H1 (cell line): Measurements from ENCODE around the gene REPIN1. TPM values are rescaled to one million over a fixed set of nuclear protein-coding genes. Genes with fewer than 3 reads are reported as not detected.

Experiments
- CTCF ChIA-PET: fragments of 300-600 bp; sonication (Branson Sonifier 250); formaldehyde crosslinking; loops from one replicate; lab custom pipeline; 2021; ENCODE audit not compliant: partially characterized antibody; lab: Charles Lee
- POLR2A ChIA-PET: fragments of 300-600 bp; sonication (Branson Sonifier 250); formaldehyde crosslinking; loops from one replicate; lab custom pipeline; 2021; ENCODE audit warnings: inconsistent platforms; ENCODE audit not compliant: partially characterized antibody; lab: Charles Lee
- DNase-seq, 2 experiments: peaks; one replicate each; pipeline versions ENCODE4 v3.0.0 to v3.0.0-alpha.2; 2010 to 2022; ENCODE audit warnings: low spot score in 2 of 2, low read depth in 1 of 2, mixed read lengths in 1 of 2
- FAIRE-seq: peaks from 2 replicates; lab custom pipeline; 2011; peaks lifted over from hg19 to GRCh38; lab: Jason Lieb, UNC
- H2AFZ ChIP-seq: 2 replicates; pipeline ENCODE4 v1.8.1; 2012; ENCODE audit warnings: low read length, inconsistent platforms
- H2AK5ac ChIP-seq: 2 replicates; pipeline ENCODE4 v1.6.1; 2013; ENCODE audit warnings: low read depth, low read length
- H2BK120ac ChIP-seq: replicated peaks from 2 replicates; pipeline ENCODE3; 2013; ENCODE audit warnings: low read depth, low read length, inconsistent platforms
- H2BK12ac ChIP-seq: 2 replicates; pipeline ENCODE4 v1.6.1; 2013; ENCODE audit warnings: low read depth, low read length
- H2BK15ac ChIP-seq: 2 replicates; pipeline ENCODE4 v1.6.1; 2013; ENCODE audit warnings: low read length
- H2BK20ac ChIP-seq: 2 replicates; pipeline ENCODE4 v1.6.1; 2013; ENCODE audit warnings: low read length
- H2BK5ac ChIP-seq: 2 replicates; pipeline ENCODE4 v1.6.1; 2013; ENCODE audit warnings: low read depth, low read length
- H3K14ac ChIP-seq: 2 replicates; pipeline ENCODE4 v1.6.1; 2013; ENCODE audit warnings: inconsistent platforms; ENCODE audit not compliant: insufficient read length
- H3K18ac ChIP-seq: 2 replicates; pipeline ENCODE4 v1.6.1; 2013; ENCODE audit warnings: low read length; ENCODE audit errors: extremely low read depth
- H3K23ac ChIP-seq: 2 replicates; pipeline ENCODE4 v1.6.1; 2013; ENCODE audit warnings: inconsistent platforms; ENCODE audit not compliant: insufficient read length
- H3K23me2 ChIP-seq: 2 replicates; pipeline ENCODE4 v1.6.1; 2013; ENCODE audit warnings: low read depth, low read length
- H3K27ac ChIP-seq: 2 replicates; pipeline ENCODE4 v1.6.1; 2011; ENCODE audit warnings: low read depth, low read length, inconsistent platforms
- H3K27me3 ChIP-seq, 4 experiments: replicated peaks in 1 of 4; 1 replicate in 1 of 4; 2 replicates in 3 of 4; pipeline versions ENCODE4 v1.6.1 to v1.8.1; 2011 to 2013; ENCODE audit warnings: low read length in 3 of 4, mild to moderate bottlenecking in 3 of 4, inconsistent platforms in 2 of 4, mixed read lengths in 2 of 4, moderate library complexity in 1 of 4; ENCODE audit not compliant: control insufficient read depth in 3 of 4, insufficient read depth in 3 of 4; ENCODE audit errors: extremely low read depth in 1 of 4
- H3K36me3 ChIP-seq, 4 experiments: 2 replicates each; pipeline versions ENCODE4 v1.6.1 to v1.8.1; 2011 to 2013; ENCODE audit warnings: mild to moderate bottlenecking in 4 of 4, low read length in 3 of 4, moderate library complexity in 2 of 4, control low read depth in 1 of 4, inconsistent platforms in 1 of 4; ENCODE audit not compliant: insufficient read depth in 4 of 4, control insufficient read depth in 2 of 4
- H3K4ac ChIP-seq: replicated peaks from 2 replicates; pipeline ENCODE3; 2013; ENCODE audit warnings: low read length, low read depth, mixed read lengths, inconsistent platforms; ENCODE audit not compliant: insufficient read length
- H3K4me1 ChIP-seq, 4 experiments: replicated peaks in 1 of 4; 1 replicate in 1 of 4; 2 replicates in 3 of 4; pipeline versions ENCODE4 v1.6.1 to v1.8.1; 2011 to 2013; ENCODE audit warnings: low read length in 3 of 4, inconsistent platforms in 2 of 4, mixed read lengths in 1 of 4; ENCODE audit not compliant: insufficient read depth in 4 of 4, control insufficient read depth in 3 of 4
- H3K4me2 ChIP-seq, 2 experiments: 2 replicates each; pipeline versions ENCODE4 v1.6.1 to v1.8.1; 2011 to 2013; ENCODE audit warnings: low read depth in 2 of 2, low read length in 2 of 2, control low read depth in 1 of 2, inconsistent platforms in 1 of 2, mild to moderate bottlenecking in 1 of 2; ENCODE audit not compliant: insufficient read depth in 1 of 2
- H3K4me3 ChIP-seq, 4 experiments: fragments of 200-600, 300-600 bp in 1 of 4; sonication (generic), shearing (Covaris generic), sonication (Bioruptor Twin) in 1 of 4; 2 replicates each; pipeline versions ENCODE4 v1.5.1 to v1.8.1; 2011 to 2016; ENCODE audit warnings: low read length in 4 of 4, low read depth in 3 of 4, control low read depth in 2 of 4, inconsistent platforms in 2 of 4, mild to moderate bottlenecking in 2 of 4, mixed read lengths in 1 of 4, moderate library complexity in 1 of 4; ENCODE audit not compliant: insufficient read depth in 2 of 4; ENCODE audit errors: extremely low read depth in 1 of 4
- H3K56ac ChIP-seq: replicated peaks from 2 replicates; pipeline ENCODE3; 2013; ENCODE audit warnings: low read depth, mild to moderate bottlenecking, mixed read lengths, low read length, inconsistent platforms; ENCODE audit not compliant: insufficient read length
- H3K79me1 ChIP-seq: 2 replicates; pipeline ENCODE4 v1.6.1; 2013; ENCODE audit warnings: low read depth, low read length, control low read depth
- H3K79me2 ChIP-seq, 2 experiments: 2 replicates each; pipeline versions ENCODE4 v1.6.1 to v1.8.1; 2012 to 2013; ENCODE audit warnings: low read length in 2 of 2, mild to moderate bottlenecking in 2 of 2, inconsistent platforms in 1 of 2; ENCODE audit not compliant: insufficient read depth in 2 of 2, control insufficient read depth in 1 of 2
- H3K9ac ChIP-seq, 4 experiments: replicated peaks in 1 of 4; 1 replicate in 1 of 4; 2 replicates in 3 of 4; pipeline versions ENCODE4 v1.6.1 to v1.8.1; 2011 to 2013; ENCODE audit warnings: low read depth in 3 of 4, low read length in 3 of 4, control low read depth in 2 of 4, mild to moderate bottlenecking in 2 of 4, moderate library complexity in 2 of 4, inconsistent platforms in 1 of 4; ENCODE audit errors: extremely low read depth in 1 of 4
- H3K9me3 ChIP-seq, 2 experiments: 2 replicates each; pipeline versions ENCODE4 v1.6.1 to v1.8.1; 2012 to 2013; ENCODE audit warnings: mild to moderate bottlenecking in 2 of 2, moderate library complexity in 2 of 2, control low read depth in 1 of 2, inconsistent platforms in 1 of 2, low read depth in 1 of 2, low read length in 1 of 2, mixed read lengths in 1 of 2; ENCODE audit not compliant: insufficient read depth in 2 of 2
- H4K20me1 ChIP-seq, 2 experiments: replicated peaks in 1 of 2; 2 replicates each; pipeline versions ENCODE3 to v1.8.1; 2011 to 2013; ENCODE audit warnings: inconsistent platforms in 2 of 2, low read length in 2 of 2, mild to moderate bottlenecking in 1 of 2; ENCODE audit not compliant: insufficient read depth in 2 of 2, control insufficient read depth in 1 of 2
- H4K5ac ChIP-seq: 2 replicates; pipeline ENCODE4 v1.6.1; 2013; ENCODE audit warnings: low read length, low read depth, mixed read lengths, inconsistent platforms; ENCODE audit not compliant: insufficient read length
- H4K8ac ChIP-seq: 2 replicates; pipeline ENCODE4 v1.8.0; 2013; ENCODE audit warnings: mild to moderate bottlenecking, moderate library complexity, low read length, inconsistent platforms; ENCODE audit not compliant: insufficient read depth; ENCODE audit errors: extremely low read depth
- H4K91ac ChIP-seq: replicated peaks from 2 replicates; pipeline ENCODE3; 2013; ENCODE audit warnings: low read length, mixed read lengths, inconsistent platforms; ENCODE audit not compliant: insufficient read length
- CBX8 ChIP-seq: fragments of 300-800, 300-1000 bp; sonication (generic); IDR thresholded peaks from 2 replicates; pipeline ENCODE4 v1.7.1; 2016; ENCODE audit warnings: low read depth, low read length, borderline replicate concordance
- CHD1 ChIP-seq: IDR thresholded peaks from 2 replicates; pipeline ENCODE4 v1.6.1; 2012; ENCODE audit warnings: low read depth, low read length, improper control_type of control experiment
- GABPA ChIP-seq: IDR thresholded peaks from 2 replicates; pipeline ENCODE4 v1.6.1; 2011; ENCODE audit warnings: mild to moderate bottlenecking, low read length, moderate library complexity, borderline replicate concordance; ENCODE audit not compliant: insufficient read depth
- PHF8 ChIP-seq: fragments of 200-600 bp; sonication (generic); conservative IDR thresholded peaks from 2 replicates; pipeline ENCODE4 v1.7.1; 2012; ENCODE audit warnings: low read depth, mild to moderate bottlenecking, inconsistent platforms, low read length, moderate library complexity
- POU5F1 ChIP-seq: IDR thresholded peaks from 2 replicates; pipeline ENCODE4 v1.6.1; 2011; ENCODE audit warnings: low read depth, mild to moderate bottlenecking, low read length, moderate library complexity
- RFX5 ChIP-seq: IDR thresholded peaks from 2 replicates; pipeline ENCODE4 v1.6.1; 2011; ENCODE audit warnings: low read depth, low read length, improper control_type of control experiment, borderline replicate concordance
- RXRA ChIP-seq: IDR thresholded peaks from 2 replicates; pipeline ENCODE4 v1.6.1; 2011; ENCODE audit warnings: low read depth, mild to moderate bottlenecking, low read length, moderate library complexity; ENCODE audit not compliant: insufficient read depth
- SIRT6 ChIP-seq: IDR thresholded peaks from one replicate; pipeline ENCODE4 v1.7.1; 2012; ENCODE audit warnings: low read length, inconsistent platforms
- SP1 ChIP-seq: IDR thresholded peaks from 2 replicates; pipeline ENCODE4 v1.6.1; 2011; ENCODE audit warnings: low read depth, low read length
- TAF1 ChIP-seq: IDR thresholded peaks from 2 replicates; pipeline ENCODE4 v1.6.1; 2011; ENCODE audit warnings: mild to moderate bottlenecking, low read depth, low read length
- WGBS, 2 experiments: shearing (Covaris generic) in 1 of 2; methylation state at CpG; one replicate each; pipeline versions ENCODE4 v1.1.6 to v1.1.7; 2013 to 2015; ENCODE audit warnings: low lambda C conversion rate in 2 of 2, mixed read lengths in 2 of 2, inconsistent platforms in 1 of 2, low coverage in 1 of 2, missing lambda C conversion rate in 1 of 2; ENCODE audit not compliant: insufficient replicate concordance in 2 of 2, insufficient coverage in 1 of 2, insufficient read length in 1 of 2; ENCODE audit errors: extremely low coverage in 1 of 2, missing lambda C conversion rate in 1 of 2; 5-methylcytosine and 5-hydroxymethylcytosine counted together
- polyA plus RNA-seq, 7 experiments: library from polyadenylated mRNA; depleted of rRNA in 3 of 7; stranded (reverse) in 5 of 7; unstranded in 2 of 7; fragments of >200 nt in 5 of 7; fragments of 200-250 nt in 2 of 7; gene quantifications; 1 replicate in 5 of 7; 2 replicates in 1 of 7; 4 replicates in 1 of 7; pipeline versions ENCODE4 v1.2.1 to v1.2.3, GENCODE V29; 2011 to 2013; ENCODE audit warnings: missing spikeins in 2 of 7, mixed read lengths in 2 of 7
- total RNA-seq: library from RNA; stranded (reverse); fragmentation: NEBNext Ultra II Directional; extraction: Animal tissue kit (Norgen Biotek cat#: 25700); gene quantifications from 2 replicates; pipeline ENCODE4 v1.2.1, GENCODE V29; 2021

The REPIN1 gene
- total and polyA plus RNA-seq, 2 of the 8 experiments (the other 6 are each of a cell fraction or from before 2014, with no cell fraction given) = 98.6 to 125 TPM

GRCh38 chr7:150365673-150366398, 2.8 kb upstream of the REPIN1 start:
- Histone ChIP-seq H3K9me3 (no peaks in the 10 kb centered on the region), H2BK15ac (no peak overlapping the region), H3K27me3 (no peaks in the 10 kb centered on the region), H4K8ac (no peak overlapping the region), H3K56ac (no peak overlapping the region), H3K4ac (no peak overlapping the region), H2BK20ac (0 out of 2 replicates have a peak overlapping the region, but pooled peaks have one; percentile 48), H3K4me1 (peaks cover 18 to 35% (median 23%) of the 10 kb centered on the region in 4 experiments), H4K20me1 (peaks cover 2% of the 10 kb centered on the region in 2 experiments), H3K4me2 (no peak overlapping the region), H3K36me3 (peaks cover 0 to 12% (median 5%) of the 10 kb centered on the region in 4 experiments; a peak in 5 of 8 replicates), H4K91ac (no peak overlapping the region), H3K23me2 (peaks cover 11% of the 10 kb centered on the region; the same call in 1 of the 2 replicates), H4K5ac (no peak overlapping the region), H3K9ac (no peak overlapping the region; a peak in 1 of 7 replicates), H3K14ac (no peak overlapping the region), H2BK5ac (peak overlapping the region; percentile 83; the same call in 1 of the 2 replicates), H3K18ac (peak overlapping the region; percentile 86; the same call in 1 of the 2 replicates), H3K27ac (peak overlapping the region; percentile 6; the same call in 1 of the 2 replicates), H3K79me2 (peaks cover 7 to 20% of the 10 kb centered on the region in 2 experiments; a peak in 3 of 4 replicates)
- FAIRE-seq (no peak), DNase-seq (no peak)
- WGBS, 2 experiments = 79% methylated on average over 5 of the region's 5 CpGs; no CpG with 5 or more reads in 1 of the 2 experiments
- CTCF ChIA-PET = interaction anchor here (0.8 to 1.9 kb wide), 11 partner anchors 11 to 80 kb away, joined by 3 to 7 read pairs (median 4); no protein-coding TSS in a partner anchor
- TF ChIP-seq PHF8 (no peak), RXRA (no peak), GABPA (no peak), POU5F1 (no peak), SIRT6 (no peak), RFX5 (no peak), CBX8 (no peak), TAF1 (no peak), SP1 (no peak), CHD1 (no peak)
- TF ChIP-seq, all 59 proteins: peak for 0
- Histone ChIP-seq H2BK120ac (no peak overlapping the region), H3K23ac (no peak overlapping the region), H2AK5ac (no peak overlapping the region), H3K4me3 (no peak overlapping the region), H3K79me1 (peaks cover 6% of the 10 kb centered on the region), H2AFZ (no peak overlapping the region), H2BK12ac (peak overlapping the region; percentile 90)
- POLR2A ChIA-PET = interaction anchor here (1.0 to 7.6 kb wide), 11 partner anchors 10 to 47 kb away, joined by 3 to 116 read pairs (median 5); partner anchors contain the start of gene RARRES2
